Bladder microvascular endothelial cell (primary cell): ENCODE measurements around the gene TRIM26. TPM values are rescaled to one million over a fixed set of nuclear protein-coding genes. Genes with fewer than 3 reads are reported as not detected.

Source experiments
- total RNA-seq: library from RNA; depleted of rRNA; stranded (reverse); fragments of >200 nt; gene quantifications from 2 replicates; pipeline ENCODE4 v1.2.3, GENCODE V29; 2014

Gene TRIM26, protein sequence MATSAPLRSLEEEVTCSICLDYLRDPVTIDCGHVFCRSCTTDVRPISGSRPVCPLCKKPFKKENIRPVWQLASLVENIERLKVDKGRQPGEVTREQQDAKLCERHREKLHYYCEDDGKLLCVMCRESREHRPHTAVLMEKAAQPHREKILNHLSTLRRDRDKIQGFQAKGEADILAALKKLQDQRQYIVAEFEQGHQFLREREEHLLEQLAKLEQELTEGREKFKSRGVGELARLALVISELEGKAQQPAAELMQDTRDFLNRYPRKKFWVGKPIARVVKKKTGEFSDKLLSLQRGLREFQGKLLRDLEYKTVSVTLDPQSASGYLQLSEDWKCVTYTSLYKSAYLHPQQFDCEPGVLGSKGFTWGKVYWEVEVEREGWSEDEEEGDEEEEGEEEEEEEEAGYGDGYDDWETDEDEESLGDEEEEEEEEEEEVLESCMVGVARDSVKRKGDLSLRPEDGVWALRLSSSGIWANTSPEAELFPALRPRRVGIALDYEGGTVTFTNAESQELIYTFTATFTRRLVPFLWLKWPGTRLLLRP
- total RNA-seq = 19.8 and 32.6 TPM in 2 replicates

DNA sequence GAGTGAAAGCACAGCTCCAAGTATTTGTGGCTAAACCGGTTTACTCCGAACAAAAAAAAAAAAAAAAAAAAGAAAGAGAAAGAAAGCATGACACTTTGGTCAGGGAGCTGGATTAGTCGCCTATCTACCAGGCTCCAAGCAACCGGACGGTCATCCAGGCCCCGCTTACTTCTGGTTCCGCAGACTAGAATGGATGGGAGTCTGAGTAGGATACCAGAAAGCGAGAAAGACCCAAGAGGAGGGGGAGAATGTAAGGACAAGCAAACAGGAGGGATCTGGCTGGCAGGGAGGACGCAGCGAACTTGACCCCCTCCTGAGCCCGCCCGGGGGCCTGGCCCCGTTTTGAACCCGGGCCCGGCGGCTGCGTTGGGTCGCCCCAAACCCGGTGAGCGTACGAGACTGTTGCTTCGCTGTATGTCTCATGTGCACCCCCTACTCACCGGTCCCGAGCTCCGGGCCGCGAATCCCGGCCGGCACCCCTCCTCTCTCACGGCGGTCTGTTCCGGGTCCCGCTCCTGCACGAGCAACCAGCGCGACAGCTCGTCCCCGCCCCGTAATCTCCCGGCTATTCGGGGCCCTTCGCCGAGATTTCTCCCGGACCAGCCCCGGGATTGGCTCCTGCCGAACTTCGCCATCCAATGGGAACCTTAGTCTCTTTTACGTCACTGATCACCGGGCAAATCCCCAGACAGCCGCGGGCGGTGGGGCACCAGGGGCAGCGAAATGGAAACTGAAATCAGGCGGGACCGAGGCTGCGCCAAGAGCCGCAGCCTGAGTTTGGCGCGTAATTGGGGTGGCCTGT lies at the start of gene TRIM26:
Gene TRIM26 (minus strand): TSS at position 542 of the 802 bp plus-strand sequence. CDS start 14,303 bp downstream, outside the sequence.

DNA sequence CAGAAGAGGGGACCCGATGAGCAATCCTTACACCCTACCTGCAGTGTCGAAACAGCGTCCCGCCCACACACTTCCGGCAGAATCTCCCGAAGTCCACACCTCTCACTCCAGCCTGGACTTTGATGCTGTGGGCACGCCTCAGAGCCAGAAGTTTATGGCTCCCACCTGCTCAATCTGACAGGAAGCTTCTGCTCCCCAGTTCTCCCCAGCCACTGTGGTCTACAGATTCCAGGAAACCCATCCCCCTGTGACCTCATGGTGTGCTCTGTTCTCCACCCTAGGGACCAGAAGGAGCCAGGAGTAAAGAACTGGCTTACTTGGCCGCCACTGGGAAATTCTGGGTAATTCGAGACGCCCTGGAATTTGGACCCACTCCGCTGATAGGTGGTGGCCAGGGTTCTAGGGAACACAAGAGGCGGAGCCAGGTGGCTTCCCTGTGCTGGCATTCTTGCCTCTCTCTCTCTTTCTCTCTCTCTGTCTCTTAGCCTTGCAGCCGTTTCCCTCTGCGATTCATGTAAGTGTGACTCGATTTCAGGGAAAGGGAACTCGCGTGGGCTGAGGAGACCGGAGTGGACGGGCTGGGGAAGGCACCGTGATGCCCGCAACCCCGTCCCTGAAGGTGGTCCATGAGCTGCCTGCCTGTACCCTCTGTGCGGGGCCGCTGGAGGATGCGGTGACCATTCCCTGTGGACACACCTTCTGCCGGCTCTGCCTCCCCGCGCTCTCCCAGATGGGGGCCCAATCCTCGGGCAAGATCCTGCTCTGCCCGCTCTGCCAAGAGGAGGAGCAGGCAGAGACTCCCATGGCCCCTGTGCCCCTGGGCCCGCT lies 49.9 kb downstream of the TRIM26 start, which contains the start of gene TRIM15:
Gene TRIM15 (plus strand): TSS at position 457 of the 828 bp plus-strand sequence. CDS start 139 bp downstream, at position 596.

DNA sequence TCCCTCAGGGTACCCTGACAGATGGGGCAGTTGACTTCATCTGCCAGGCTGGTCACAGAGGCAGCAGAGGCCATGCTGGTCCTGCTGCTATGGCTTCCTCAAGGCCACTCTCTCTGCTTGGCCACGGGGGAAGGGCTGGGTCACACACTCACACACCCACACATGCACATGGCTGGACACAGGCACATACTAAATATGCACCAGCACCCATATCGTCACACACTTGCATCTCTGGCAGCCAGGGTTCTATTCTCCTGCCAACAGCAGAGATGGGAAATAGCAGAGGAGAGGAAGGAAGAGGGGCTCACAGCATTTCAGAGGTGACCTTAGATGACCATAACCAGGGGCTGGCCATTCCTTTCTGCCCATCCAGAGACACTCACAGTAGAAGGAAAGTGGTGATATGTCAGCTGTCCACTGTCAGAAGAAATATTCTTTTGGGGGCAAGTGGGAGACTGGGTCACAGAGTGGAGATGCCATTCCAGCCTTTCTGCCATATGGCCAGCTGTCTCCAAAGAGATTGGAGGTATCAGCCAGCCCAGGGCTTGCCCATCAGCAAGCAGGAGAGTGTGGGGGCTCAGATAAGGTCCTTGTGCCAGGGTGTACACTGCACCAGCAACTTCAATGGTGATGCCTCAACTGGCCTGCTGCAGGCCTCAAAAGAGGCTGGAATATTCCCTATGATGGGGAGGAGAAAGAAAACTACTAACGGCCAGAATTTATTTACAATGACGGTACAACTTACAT lies 52.2 kb downstream of the TRIM26 start, which contains the start of gene TRIM10:
Gene TRIM10 (minus strand): TSS at position 427 of the 747 bp plus-strand sequence. CDS start 353 bp downstream, at position 74.

DNA sequence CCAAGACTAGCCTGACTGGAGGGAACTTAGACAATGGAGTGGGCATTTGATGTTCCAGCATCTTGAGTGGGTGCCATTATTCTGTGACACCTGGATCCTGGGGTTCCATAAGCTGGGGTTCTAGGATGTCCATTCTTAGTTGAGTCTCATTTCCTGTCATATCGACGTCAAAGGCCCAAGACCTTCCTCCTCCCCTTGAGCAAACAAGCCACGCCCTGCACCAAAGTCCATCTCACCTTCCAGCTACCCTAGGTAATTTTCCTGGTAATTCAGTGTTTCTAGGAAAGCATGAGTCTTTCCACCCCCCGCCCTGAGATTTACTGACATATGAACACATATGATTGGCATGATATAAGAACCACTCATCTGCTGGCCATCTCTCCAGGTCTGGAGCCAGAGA lies 77.4 kb downstream of the TRIM26 start, which contains the start of gene TRIM40:
Gene TRIM40 (plus strand): TSS at position 384 of the 400 bp plus-strand sequence. CDS start 897 bp downstream, outside the sequence.

Other genes with a start within 250 kb of the TRIM26 start
- gene POLR1H, start 152.1 kb downstream of the TRIM26 start, total RNA-seq = 26.9 and 35.3 TPM in 2 replicates
- 8.9 and 15.9 TPM in 2 replicates for gene PPP1R11, start 146.2 kb downstream of the TRIM26 start, total RNA-seq
- gene RNF39, start 137.6 kb downstream of the TRIM26 start, total RNA-seq = not detected in 2 replicates
- gene TRIM31, start 100.3 kb downstream of the TRIM26 start, total RNA-seq = not detected in 2 replicates
- not detected in 2 replicates for gene TRIM40, start 77.3 kb downstream of the TRIM26 start, total RNA-seq
- not detected in 2 replicates for gene TRIM10, start 52.2 kb downstream of the TRIM26 start, total RNA-seq
- not detected in 2 replicates for gene TRIM15, start 49.9 kb downstream of the TRIM26 start, total RNA-seq
- 6.3 and 8.8 TPM in 2 replicates for gene TRIM39, start 113.5 kb upstream of the TRIM26 start, total RNA-seq
- 15.1 and 18.3 TPM in 2 replicates for gene RPP21, start 131.8 kb upstream of the TRIM26 start, total RNA-seq